Ishikawa (cell line): ENCODE data around the gene ERBB4.

ENCODE experiments used
- CEBPB ChIP-seq: IDR thresholded peaks from 2 replicates; pipeline ENCODE4 v1.6.1; 2012
- EGR1 ChIP-seq: IDR thresholded peaks from 2 replicates; pipeline ENCODE4 v1.6.1; 2012
- YY1 ChIP-seq: IDR thresholded peaks from 2 replicates; pipeline ENCODE4 v1.6.1; 2012; ENCODE audit warnings: low read depth
- ZBTB7A ChIP-seq: IDR thresholded peaks from 2 replicates; pipeline ENCODE4 v1.6.1; 2012; ENCODE audit warnings: low read depth
- TF ChIP-seq, protein P1 (sequence below): IDR thresholded peaks from 2 replicates; pipeline ENCODE4 v1.6.1; 2012

DNA sequence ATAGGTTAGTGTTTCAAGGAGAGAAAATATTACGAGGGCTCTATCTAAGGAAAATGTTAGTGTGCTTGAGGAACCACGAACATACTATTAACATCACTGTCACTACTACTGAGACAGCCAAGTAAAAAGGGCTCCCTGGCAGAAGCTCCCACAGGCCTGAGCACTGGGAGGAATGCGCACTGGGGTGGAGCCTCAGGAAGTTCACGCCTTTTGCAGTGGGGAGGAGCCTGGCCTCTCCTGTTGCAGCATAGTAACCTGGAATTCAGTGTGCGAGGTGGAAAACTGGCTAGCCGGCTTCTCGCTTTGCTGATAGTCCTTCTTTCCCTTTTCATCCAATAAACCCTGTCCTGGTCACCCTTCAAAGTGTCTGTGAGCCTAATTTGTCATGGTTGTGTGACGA, 250.3 kb downstream of the ERBB4 start:
- TF ChIP-seq CEBPB (no peak), YY1 (no peak), EGR1 (no peak), ZBTB7A (no peak)
- TF ChIP-seq, protein P1, sequence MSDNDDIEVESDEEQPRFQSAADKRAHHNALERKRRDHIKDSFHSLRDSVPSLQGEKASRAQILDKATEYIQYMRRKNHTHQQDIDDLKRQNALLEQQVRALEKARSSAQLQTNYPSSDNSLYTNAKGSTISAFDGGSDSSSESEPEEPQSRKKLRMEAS = no peak
